ENCODE data around the gene TMCO1. TPM values are rescaled to one million over a fixed set of nuclear protein-coding genes. Genes with fewer than 3 reads are reported as not detected.
"Not testable (repeated sequence)": the region's sequence is repeated elsewhere in the genome, so short reads cannot be mapped to it uniquely, and the experiment has no call there.

TMCO1 gene
- total RNA-seq, 1 experiment from 2014 or later = 158 TPM

- no peak for DNase-seq (ENCODE audit: low spot score)
Observed at GRCh38 chr1:165686971-165687433, 81.7 kb downstream of the TMCO1 start.

- no peak for DNase-seq (ENCODE audit: low spot score)
Observed at GRCh38 chr1:165686121-165686970, 82.3 kb downstream of the TMCO1 start.

GRCh38 chr1:165683848-165684485, 84.7 kb downstream of the TMCO1 start:
- DNase-seq (ENCODE audit: low spot score) = no peak

GRCh38 chr1:165680773-165681172, 87.9 kb downstream of the TMCO1 start:
- not testable (repeated sequence) for DNase-seq (ENCODE audit: low spot score)

GRCh38 chr1:165680303-165680702, 88.4 kb downstream of the TMCO1 start:
- DNase-seq (ENCODE audit: low spot score) = no peak

- no peak for DNase-seq (ENCODE audit: low spot score)
Observed at GRCh38 chr1:165679282-165680036, 89.2 kb downstream of the TMCO1 start.

- no peak for DNase-seq (ENCODE audit: low spot score)
Observed at GRCh38 chr1:165678509-165678908, 90.2 kb downstream of the TMCO1 start.

Other genes with a start within 250 kb of the TMCO1 start
- gene LRRC52, start 224.9 kb downstream of the TMCO1 start, total RNA-seq (2014; rRNA removed; shearing (Covaris generic)) = not detected in 2 replicates
- gene MGST3, start 137.6 kb downstream of the TMCO1 start, total RNA-seq (2014; rRNA removed; shearing (Covaris generic)) = 128 and 140 TPM in 2 replicates
- 26.8 and 34.8 TPM in 2 replicates for gene ALDH9A1, start 70.3 kb downstream of the TMCO1 start, total RNA-seq (2014; rRNA removed; shearing (Covaris generic))
- gene UCK2, start 58.7 kb upstream of the TMCO1 start, total RNA-seq (2014; rRNA removed; shearing (Covaris generic)) = 71.4 and 78.9 TPM in 2 replicates